Left cardiac atrium (tissue), 4 donors: Measurements from ENCODE around the gene LARGE1. TPM values are rescaled to one million over a fixed set of nuclear protein-coding genes. Genes with fewer than 3 reads are reported as not detected.
A peak's percentile ranks its signal among the peaks of the same experiment; 100 is the strongest.

ENCODE experiments used
- ATAC-seq, 2 donors: fragments of 200-7000 bp; cut with Tn5 transposase; one replicate each; pipeline ENCODE4 v1.9.1; 2020; ENCODE audit warnings: mild to moderate bottlenecking in 2 of 2, moderate library complexity in 2 of 2
- DNase-seq: peaks from one replicate; pipeline ENCODE4 v3.0.0-alpha.2; 2020
- intact Hi-C, 2 donors: fragments of 100-400 bp; cut with DNase I; formaldehyde crosslinking; loops; one replicate each; pipeline versions ENCODE4 v1.14.1 to v1.15.1; 2022 to 2023
- total RNA-seq, 2 donors: library from RNA; stranded (reverse); fragmentation: NEBNext Ultra II Directional; extraction: Animal tissue kit (Norgen Biotek cat#: 25700); gene quantifications; one replicate each; pipeline ENCODE4 v1.2.1, GENCODE V29; 2021
- donor health status: DM: no; HTN: yes; CAD: no.
- donor health status: DM: no; HTN: yes; CAD: no; lungs with severe emphysema.
- donor health status: DM: yes; HTN: yes; CAD: no.
- donor health status: Dilated cardiomyopathy.

Gene LARGE1
- total RNA-seq, 2 donors from 2014 or later = 66.5 to 103 TPM

DNA sequence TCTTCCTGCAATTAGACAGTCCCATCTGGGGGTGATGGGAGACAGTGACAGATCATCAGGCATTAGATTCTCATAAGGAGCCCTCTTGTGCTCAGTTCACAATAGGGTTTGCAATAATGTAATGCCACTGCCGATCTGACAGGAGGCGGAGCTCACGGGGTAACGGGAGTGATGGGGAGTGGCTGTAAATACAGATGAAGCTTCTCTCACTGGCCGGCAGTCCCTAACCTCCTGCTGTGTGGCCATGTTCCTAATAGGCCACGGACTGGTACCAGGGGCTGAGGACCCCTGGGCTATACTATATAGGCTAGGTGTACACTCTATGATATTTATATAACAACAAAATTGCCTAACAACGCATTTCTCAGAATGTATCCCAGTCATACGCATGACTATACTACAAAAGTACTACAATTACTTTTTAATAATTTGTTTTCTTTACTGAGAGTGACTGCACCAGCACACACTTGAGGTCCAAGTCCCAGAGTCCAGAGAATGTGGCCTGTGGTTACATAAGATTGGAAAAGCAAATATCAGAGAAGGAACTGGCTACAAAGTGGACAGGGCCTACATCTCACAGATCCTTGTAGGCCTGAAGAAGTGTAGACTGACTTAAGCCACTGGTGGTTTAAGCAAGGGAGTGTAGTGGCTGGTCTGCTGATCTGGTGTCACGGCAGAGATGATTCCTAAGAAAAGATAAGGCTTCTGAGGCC, 200.0 kb downstream of the LARGE1 start:
- DNase-seq (no peak), ATAC-seq (no peak)
- intact Hi-C loops = no loop called here

DNA sequence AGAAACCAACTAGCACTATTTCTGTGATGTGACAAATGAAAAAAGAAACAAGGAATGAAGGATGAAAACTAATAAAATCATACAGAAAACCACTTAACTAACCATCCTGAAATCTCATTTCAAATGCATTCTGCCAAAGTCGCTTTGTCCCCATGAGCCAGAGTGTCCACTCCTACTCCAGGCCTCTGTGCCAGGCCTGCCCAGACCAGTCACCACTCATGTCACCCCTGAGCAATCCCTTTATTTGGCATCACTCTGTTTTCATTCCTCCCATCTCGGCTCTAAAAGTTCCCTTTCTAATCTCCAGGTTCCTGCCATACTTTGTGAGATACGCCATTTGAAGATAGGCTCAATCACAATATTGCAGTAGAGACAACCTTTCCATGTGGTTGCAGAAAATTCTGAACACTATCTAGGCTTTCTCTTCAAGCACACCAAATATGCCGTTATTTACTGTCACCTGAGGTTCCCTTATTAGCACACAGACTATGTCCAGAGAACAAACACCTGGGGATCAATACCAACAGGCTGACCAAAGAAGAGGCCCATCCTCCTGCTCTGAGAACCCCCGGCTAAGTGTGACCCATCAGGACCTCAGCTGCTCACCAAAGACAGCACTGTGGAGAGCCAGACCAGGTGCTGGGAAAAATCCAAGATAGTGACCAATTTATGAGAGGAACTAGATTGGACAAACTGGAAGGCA, 202.4 kb downstream of the LARGE1 start:
- no peak for DNase-seq
- intact Hi-C loops = no loop called here
- peak in 1 of 2 donors; percentile 90 for ATAC-seq

DNA sequence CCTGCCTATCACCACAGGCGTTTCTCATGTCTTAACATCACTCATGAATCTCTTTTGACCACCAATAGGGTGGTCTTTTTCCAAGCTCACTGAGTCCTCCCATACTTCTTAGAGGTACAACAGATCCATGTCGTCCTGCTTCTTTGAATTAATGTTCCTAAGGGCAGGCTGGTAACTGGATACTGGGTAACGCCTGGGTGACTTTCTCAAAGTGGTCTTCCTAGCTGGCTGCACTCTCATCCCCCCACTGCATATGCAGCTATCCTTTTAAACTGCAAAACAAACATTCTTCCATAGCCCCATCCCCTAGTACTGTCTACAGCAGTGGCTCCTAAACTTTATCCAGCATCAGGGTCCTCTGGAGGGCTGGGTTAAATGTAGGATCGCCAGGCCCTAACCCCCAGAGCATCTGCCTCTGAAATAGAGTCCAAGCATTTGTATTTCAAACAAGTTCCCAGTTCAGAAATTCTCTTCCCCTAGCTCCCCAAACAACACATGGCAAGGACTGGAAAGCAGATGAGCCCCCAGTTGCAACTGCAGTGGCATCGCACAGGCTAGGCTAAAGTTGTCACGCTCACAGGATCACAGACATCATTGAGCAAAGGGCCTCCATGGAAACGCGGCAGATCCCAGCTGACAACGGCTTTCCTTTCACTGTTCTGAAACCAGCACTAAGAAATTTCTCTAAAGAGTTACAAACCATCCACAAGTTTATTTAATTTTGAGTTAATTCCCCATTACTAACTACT, 204.9 kb downstream of the LARGE1 start:
- DNase-seq = no peak

GRCh38 chr22:33710326-33710725, 209.9 kb downstream of the LARGE1 start:
- DNase-seq (no peak), ATAC-seq (no peak)
- intact Hi-C loops = no loop called here

More for the DNA sequence above, 204.9 kb downstream of the LARGE1 start:
- ATAC-seq = no peak
- intact Hi-C loops = no loop called here

GRCh38 chr22:33707581-33707980, 212.7 kb downstream of the LARGE1 start:
- DNase-seq = no peak
- no peak for ATAC-seq
- intact Hi-C loops = no loop called here

DNA sequence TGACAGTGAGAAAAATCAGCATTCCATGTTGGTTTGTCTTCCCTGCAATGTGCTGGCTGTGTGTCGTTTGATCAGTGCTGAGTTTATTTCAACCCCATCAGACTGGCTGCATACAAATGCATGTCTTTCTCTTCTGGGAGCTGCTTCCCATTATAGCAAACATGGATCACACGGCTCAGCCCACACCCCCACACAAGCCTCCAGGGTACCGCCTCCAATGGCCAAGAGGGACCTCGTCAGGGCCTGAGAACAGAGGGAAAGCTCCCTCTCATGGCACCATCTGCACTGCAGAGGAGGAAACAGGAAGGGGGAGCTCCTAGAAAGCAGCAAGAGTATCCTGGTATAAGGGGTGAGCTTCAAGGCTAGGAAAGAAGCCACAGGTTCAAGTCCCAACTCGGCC, 214.2 kb downstream of the LARGE1 start:
- intact Hi-C loops = no loop called here
- DNase-seq (no peak), ATAC-seq (no peak)

- DNase-seq (no peak), ATAC-seq (no peak)
- intact Hi-C loops = no loop called here
These were observed 221.1 kb downstream of the LARGE1 start for GRCh38 chr22:33699176-33699575.

- no peak for DNase-seq
- intact Hi-C loops = no loop called here
- no peak for ATAC-seq
These were observed 222.6 kb downstream of the LARGE1 start for GRCh38 chr22:33697640-33698039.

DNA sequence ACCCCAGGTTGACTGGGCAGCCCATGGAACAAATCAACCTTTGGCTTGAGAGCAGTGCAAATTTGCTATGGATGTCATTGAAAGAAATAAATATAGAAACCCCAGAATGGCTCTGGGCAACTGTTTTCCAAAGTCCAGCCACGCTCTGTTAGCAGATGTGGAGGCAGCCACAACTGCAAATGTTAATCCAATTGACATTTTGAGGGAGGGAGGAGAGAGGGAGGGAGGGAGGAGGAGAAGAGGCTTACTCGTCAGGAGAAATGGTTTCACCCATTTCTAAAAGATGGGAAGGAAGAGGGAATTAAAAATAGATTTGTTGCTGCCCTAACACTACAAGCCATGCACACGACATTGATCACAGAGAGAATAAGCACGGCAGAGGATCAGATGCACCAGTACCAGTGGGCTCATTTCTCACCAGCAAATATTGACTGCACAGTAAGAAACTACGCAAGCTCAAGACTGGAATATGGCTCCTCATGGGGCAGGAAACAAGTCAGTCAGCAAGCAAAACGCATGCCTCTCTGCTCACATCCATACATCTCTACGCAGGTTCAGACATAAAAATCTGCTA, 229.1 kb downstream of the LARGE1 start:
- ATAC-seq = no peak
- intact Hi-C loops = no loop called here
- no peak for DNase-seq

DNA sequence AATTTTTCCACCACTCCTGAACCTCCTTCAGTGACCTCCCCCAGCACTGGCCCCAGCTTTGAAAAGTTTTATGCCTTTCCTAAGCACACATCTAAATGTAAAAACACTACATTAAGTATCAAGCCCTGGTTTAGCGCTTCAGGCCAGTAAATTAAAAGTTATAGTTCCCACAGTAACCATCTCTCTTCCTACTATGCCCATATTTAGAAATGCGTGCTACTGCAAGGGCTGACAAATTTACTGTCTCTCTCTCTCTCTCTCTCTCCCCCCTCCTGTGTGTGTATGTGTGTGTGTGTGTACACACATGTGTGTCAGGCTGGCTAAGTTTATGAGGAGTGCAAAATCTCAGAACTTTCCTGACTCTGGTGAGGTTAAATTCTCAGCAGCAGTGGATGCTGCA, 231.4 kb downstream of the LARGE1 start:
- no peak for ATAC-seq
- intact Hi-C loops = no loop called here
- no peak for DNase-seq

- intact Hi-C loops = no loop called here
- DNase-seq = no peak
- no peak for ATAC-seq
These were observed 232.8 kb downstream of the LARGE1 start for GRCh38 chr22:33687464-33687863.

DNA sequence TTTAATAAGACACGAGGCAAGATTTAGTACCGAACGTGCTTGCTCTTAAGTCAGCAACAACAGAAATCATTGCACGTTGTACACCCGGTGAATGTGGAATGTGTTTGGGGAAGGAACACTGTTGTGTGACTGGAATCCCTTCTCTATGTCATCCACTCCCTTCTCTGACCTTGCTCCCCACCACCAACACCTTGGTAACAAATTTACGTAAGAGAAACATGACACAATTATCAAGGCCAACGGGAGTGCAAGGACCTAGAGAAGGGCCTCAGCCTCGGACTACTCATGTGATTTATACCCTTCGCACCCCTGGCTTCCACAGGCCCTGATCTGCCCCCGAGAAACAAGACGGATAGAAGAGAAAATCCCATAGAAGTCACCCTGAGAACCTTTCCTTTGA, 236.2 kb downstream of the LARGE1 start:
- intact Hi-C loops = no loop called here
- ATAC-seq (no peak), DNase-seq (no peak)

DNA sequence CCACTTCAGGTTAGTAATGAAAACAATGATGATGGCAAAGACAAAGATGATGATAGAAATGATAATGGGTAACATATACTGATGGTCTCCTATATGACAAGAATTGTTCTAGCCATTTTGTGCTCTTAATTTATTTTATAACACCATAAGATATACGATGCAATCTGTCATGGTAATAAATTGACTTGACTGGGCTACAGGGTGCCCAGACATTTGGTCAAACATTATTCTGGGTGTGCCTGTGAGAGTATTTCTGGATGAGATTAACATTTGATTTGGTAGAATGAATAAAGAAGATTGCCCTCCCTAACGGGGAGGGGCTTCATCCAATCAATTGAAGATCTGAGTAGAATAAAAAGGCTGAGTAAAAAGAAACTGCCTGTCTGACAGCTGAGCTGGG, 237.3 kb downstream of the LARGE1 start:
- DNase-seq (no peak), ATAC-seq (no peak)
- intact Hi-C loops = no loop called here

GRCh38 chr22:33680632-33681031, 239.6 kb downstream of the LARGE1 start:
- intact Hi-C loops = no loop called here
- ATAC-seq (no peak), DNase-seq (no peak)

- no peak for DNase-seq
- ATAC-seq = peak in 1 of 2 donors; percentile 57
- intact Hi-C loops = no loop called here
These were observed 241.8 kb downstream of the LARGE1 start for GRCh38 chr22:33678523-33678922.

GRCh38 chr22:33677536-33677935, 242.7 kb downstream of the LARGE1 start:
- intact Hi-C loops = no loop called here
- DNase-seq (no peak), ATAC-seq (peak in 1 of 2 donors; percentile 89)

DNA sequence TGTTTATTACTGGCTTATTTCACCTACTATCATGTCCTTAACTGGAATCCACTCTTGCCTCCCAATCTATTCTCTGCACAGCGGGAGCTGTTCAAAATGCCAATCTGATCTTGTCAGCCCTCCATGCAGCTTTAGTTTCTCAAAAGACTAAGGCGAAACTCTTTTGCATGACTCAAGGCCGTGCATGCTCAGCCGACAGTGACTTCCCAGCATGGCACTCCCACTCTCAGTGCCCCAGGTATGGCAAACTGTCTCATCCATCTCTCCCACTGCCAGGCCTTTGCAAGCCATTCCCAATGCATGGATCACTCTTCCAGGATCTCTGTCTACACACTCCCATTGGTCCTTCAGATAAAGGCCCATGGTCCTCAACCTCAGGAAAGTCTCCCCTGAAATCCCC, 245.9 kb downstream of the LARGE1 start:
- intact Hi-C loops = no loop called here

GRCh38 chr22:33669746-33670145, 250.5 kb downstream of the LARGE1 start:
- DNase-seq = no peak
- intact Hi-C loops = no loop called here
- no peak for ATAC-seq

More for the DNA sequence above, 245.9 kb downstream of the LARGE1 start:
- ATAC-seq = no peak
- DNase-seq = no peak

DNA sequence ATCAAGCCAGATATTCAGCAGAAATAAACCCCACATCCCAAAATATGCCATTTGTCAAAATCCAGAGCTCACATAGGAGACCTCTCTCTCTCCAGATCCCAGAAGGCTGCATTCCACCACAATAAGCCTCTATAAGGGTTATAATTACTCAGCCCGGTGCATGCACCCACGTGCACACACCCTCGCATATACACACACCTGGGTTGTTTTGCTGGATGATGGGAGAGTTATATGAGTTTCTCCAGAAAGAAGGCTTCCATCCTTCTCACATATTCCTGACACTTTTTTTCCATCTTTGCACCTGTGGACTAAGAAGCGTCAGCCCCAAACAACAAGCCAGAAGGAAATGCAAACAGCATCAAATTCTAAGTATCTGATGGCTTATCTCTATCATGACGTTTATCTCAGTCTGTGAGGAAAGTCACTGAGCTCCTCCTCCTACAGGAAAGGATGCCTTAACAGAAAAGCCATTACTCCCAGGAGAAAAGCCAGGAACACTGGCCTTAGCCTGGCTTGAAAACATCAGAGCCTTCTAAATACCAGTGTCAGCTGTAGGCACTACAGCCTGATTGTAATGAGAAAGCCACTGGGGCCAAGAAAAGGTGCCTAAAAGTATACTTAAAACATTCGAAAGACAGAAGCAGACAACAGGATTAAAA, 253.2 kb downstream of the LARGE1 start:
- ATAC-seq (no peak), DNase-seq (no peak)
- intact Hi-C loops = no loop called here
